Ammon's horn (tissue), 1 donor: ENCODE measurements around the gene POLD1.
"Not testable (repeated sequence)": the region's sequence is repeated elsewhere in the genome, so short reads cannot be mapped to it uniquely, and the experiment has no call there.

Experiments
- DNase-seq: peaks from one replicate; pipeline ENCODE4 v3.0.0-alpha.2; 2016; ENCODE audit warnings: low spot score

POLD1 gene

GRCh38 chr19:50390952-50391351 lies 6.8 kb downstream of the POLD1 start:
- DNase-seq: not testable (repeated sequence)

- DNase-seq: no peak
Measured at GRCh38 chr19:50392759-50393158, 8.6 kb downstream of the POLD1 start.

DNA sequence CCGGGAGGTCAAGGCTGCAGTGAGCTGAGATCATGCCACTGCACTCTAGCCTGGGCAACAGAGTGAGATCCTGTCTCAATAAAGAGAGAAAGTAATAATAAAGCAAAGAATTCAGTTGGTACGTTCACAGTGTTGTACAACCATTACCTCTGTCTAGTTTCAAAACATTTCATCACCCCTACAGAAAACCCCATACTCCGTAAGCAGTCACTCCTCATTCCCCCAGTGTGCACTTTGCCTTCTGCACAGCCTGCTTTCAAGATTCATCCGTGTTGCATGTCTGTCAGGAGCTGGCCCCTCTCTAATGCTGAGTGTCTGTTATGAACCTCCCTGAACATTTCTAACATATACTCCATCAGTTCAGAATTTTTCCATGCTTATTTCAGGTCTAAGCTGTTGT lies 9.4 kb downstream of the POLD1 start:
- no peak for DNase-seq

- no peak for DNase-seq
Measured at GRCh38 chr19:50394017-50394416, 9.9 kb downstream of the POLD1 start.

GRCh38 chr19:50398675-50399367 lies 14.7 kb downstream of the POLD1 start:
- no peak for DNase-seq

DNA sequence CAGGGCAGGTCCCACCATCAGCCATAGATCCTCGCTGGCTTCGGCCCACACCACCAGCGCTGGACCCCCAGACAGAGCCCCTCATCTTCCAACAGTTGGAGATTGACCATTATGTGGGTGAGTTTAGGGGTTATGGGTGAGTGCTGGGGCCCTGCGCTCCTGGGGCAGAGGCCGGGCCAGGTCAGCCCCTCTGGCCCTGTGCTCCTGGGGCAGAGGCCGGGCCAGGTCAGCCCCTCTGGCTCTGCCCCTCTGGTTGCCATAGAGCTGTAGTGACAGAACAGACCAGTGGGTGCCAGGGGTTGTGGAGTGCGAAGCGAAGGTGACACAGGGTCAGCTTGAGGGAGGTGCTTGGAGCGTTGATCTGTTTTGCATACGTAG lies 15.2 kb downstream of the POLD1 start:
- no peak for DNase-seq

DNA sequence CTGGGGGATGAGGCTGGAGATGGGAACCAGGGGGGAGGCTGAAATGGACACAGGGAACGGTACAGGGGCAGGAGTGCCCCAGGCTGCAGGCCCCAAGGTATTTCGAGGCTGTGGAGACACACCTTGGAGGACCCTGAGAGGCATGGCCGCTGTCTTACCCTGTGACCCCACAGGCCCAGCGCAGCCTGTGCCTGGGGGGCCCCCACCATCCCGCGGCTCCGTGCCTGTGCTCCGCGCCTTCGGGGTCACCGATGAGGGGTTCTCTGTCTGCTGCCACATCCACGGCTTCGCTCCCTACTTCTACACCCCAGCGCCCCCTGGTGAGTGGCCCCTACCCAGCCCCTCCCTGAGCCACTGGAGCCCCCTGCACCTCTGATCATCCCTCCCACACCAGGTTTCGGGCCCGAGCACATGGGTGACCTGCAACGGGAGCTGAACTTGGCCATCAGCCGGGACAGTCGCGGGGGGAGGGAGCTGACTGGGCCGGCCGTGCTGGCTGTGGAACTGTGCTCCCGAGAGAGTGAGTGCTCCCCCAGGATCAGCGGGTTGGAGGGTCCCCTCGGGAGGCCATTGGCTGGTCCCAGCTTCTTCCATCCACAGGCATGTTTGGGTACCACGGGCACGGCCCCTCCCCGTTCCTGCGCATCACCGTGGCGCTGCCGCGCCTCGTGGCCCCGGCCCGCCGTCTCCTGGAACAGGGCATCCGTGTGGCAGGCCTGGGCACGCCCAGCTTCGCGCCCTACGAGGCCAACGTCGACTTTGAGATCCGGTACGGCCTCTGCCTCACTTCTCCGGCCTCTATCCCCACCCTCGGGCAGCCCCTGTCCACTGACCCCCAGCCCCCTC lies 17.7 kb downstream of the POLD1 start:
- DNase-seq: no peak

DNA sequence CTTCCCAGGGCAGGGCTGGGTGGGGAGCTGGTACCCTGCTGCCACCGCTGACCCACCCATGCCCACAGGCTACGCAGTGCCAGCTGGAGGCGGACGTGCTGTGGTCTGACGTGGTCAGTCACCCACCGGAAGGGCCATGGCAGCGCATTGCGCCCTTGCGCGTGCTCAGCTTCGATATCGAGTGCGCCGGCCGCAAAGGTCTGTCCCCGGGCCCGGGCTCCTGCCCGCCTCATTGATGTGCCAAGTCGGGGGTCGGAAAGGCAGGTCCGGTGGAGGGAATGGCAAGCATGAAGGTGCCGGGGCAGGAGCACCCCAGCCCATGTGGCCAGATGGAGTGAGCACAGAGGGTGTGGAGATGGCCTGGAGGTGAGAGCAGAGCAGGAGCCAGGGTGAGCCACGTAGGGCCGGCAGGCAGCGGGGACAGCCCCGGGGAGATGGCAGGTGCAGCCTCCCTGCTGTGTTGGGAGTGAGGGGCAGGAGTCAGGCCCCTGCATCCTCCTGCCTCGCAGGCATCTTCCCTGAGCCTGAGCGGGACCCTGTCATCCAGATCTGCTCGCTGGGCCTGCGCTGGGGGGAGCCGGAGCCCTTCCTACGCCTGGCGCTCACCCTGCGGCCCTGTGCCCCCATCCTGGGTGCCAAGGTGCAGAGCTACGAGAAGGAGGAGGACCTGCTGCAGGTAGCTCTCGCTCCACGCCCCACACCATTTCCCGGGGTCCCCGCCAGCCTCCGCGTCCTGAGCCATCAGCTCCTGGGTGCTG lies 18.6 kb downstream of the POLD1 start:
- DNase-seq: no peak

GRCh38 chr19:50406156-50406820 lies 22.1 kb downstream of the POLD1 start:
- DNase-seq: no peak

DNA sequence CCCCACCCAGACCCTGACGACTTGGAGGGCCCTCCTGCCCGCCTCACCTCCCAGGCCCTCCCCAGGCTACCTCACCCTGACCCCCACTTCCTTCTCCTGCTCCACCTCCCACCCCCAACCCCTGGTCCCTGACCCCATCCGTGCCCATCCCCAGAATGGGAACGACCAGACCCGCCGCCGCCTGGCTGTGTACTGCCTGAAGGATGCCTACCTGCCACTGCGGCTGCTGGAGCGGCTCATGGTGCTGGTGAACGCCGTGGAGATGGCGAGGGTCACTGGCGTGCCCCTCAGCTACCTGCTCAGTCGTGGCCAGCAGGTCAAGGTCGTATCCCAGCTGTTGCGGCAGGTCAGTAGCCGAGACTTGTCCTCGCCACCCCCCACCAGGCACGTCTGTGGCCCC lies 22.7 kb downstream of the POLD1 start:
- no peak for DNase-seq

DNA sequence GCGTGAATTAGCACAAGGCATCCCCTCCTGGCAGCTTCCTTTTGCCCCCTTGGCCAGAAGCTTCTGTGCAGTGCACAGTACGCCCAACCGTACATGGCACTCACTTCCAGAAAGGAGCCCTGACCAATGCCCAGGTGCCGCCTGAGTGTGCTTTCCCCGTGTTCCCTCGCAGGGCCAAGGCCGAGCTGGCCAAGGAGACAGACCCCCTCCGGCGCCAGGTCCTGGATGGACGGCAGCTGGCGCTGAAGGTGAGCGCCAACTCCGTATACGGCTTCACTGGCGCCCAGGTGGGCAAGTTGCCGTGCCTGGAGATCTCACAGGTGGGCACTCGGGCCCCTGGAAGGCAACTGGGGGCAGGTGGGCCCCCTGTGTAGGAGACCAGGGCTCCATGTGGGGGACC lies 25.2 kb downstream of the POLD1 start:
- DNase-seq: no peak

DNA sequence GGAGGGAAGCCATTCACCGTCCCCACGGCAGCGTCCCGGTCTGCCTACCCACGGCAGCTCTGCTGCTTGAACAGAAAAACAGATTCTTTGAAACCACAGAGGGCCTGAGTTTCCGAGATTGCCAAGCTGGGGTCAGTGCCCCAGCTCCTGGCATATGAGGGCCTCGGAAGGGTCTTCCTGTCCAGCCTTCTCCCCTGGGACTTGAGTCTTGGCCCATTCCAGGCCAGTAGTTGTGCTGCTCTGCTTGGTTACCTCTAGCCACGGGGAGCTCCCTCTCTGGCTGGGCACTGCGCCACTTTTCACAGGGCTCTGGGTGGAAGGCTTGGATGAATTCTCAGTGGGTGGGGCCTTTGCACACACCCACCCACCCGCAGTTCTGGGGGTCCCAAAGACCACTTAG lies 26.0 kb downstream of the POLD1 start:
- no peak for DNase-seq

GRCh38 chr19:50412419-50412818 lies 28.3 kb downstream of the POLD1 start:
- DNase-seq: no peak

- DNase-seq: no peak
Measured at GRCh38 chr19:50413096-50413495, 28.9 kb downstream of the POLD1 start.

DNA sequence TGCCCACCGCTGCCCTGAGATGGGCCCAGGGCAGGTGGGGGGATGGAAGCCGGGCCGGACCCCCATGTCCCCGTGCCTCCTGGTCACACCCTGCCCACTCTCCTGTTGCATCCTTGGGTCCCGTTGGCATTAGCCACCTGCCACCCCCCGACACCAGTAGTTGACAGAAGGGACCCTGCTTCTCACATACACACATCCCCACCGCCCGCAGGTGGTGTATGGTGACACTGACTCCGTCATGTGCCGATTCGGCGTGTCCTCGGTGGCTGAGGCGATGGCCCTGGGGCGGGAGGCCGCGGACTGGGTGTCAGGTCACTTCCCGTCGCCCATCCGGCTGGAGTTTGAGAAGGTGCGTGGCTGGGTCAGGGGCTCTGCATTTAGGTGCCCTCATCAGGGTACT lies 29.4 kb downstream of the POLD1 start:
- DNase-seq: no peak

GRCh38 chr19:50414864-50415660 lies 30.9 kb downstream of the POLD1 start:
- DNase-seq: peak; percentile 63

DNA sequence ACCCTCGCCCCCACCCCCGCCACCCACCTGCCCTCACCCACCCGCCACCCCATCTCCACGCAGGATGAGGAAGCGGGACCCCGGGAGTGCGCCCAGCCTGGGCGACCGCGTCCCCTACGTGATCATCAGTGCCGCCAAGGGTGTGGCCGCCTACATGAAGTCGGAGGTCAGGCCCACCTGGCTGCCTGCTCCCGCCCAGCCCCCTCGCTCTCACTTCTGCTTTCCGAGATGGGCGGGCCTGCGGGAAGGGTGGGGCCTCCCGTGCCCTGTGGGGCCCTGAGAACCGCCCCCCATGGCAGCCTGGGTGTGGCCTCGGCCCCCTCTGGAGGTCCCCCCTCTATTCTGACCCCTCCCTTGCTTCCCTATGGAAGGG lies 31.5 kb downstream of the POLD1 start:
- DNase-seq: no peak

DNA sequence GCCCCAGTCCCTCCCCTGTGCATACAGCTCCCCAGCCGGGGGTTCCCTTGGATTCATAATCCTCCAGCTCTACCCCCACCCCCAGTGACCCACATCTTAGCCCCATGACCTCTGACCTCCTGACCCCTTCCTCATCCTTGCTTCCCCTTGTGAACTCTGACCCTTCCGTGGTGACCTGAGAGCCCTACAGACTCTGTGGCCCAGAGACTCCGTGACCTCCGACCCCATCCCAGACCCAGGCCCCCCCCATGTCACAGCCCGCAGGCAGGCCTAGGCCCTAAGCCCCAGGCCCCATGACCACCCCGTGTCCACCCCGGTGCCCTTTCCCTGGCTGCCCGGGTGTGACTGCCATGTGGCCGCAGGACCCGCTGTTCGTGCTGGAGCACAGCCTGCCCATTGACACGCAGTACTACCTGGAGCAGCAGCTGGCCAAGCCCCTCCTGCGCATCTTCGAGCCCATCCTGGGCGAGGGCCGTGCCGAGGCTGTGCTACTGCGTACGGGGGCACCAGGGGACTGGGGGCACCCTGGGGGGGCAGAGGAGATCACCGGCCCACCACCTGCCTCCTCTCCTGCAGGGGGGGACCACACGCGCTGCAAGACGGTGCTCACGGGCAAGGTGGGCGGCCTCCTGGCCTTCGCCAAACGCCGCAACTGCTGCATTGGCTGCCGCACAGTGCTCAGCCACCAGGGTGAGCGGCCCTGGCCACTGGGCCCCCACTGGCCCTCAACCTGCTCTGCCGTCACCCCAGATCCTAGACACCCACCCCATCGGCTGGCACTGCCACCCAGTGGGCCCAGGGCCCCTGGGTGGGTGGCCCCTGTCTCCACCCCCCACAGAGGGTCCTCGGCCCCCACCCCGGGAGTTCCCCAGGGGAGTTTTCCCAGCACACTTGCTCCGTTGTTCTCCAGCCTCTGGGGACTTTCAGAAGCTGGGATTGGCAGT lies 32.2 kb downstream of the POLD1 start:
- no peak for DNase-seq

- no peak for DNase-seq
Measured at GRCh38 chr19:50417111-50418081, 33.2 kb downstream of the POLD1 start.
